Transverse colon (tissue), 4 donors: ENCODE results near the gene RILPL1.

Experiments used
- EP300 ChIP-seq: sonication (generic); formaldehyde crosslinking; IDR thresholded peaks from one replicate; pipeline ENCODE4 v1.6.1; 2017; ENCODE audit warnings: antibody characterized with exemption, low read depth
- POLR2A ChIP-seq: fragments of 450-650 bp; IDR thresholded peaks from one replicate; pipeline ENCODE4 v1.6.1; 2016; ENCODE audit warnings: antibody characterized with exemption, mild to moderate bottlenecking, moderate library complexity
- POLR2AphosphoS5 ChIP-seq, 3 donors: sonication (generic); formaldehyde crosslinking; IDR thresholded peaks; one replicate each; pipeline ENCODE4 v1.6.1; 2016; ENCODE audit warnings: antibody characterized with exemption in 3 of 3
- TF ChIP-seq, protein P1 (sequence below), 5 experiments: fragments of 200-600 bp in 3 of 5; fragments of 450-650 bp in 2 of 5; sonication (generic) in 3 of 5; IDR thresholded peaks; 1 replicate in 2 of 5; 2 replicates in 3 of 5; pipeline ENCODE4 v1.5.1; 2016 to 2017; ENCODE audit warnings: antibody characterized with exemption in 5 of 5, inconsistent platforms in 3 of 5, mild to moderate bottlenecking in 2 of 5, moderate library complexity in 1 of 5

GRCh38 chr12:123427036-123427769, 106.3 kb downstream of the RILPL1 start:
- TF ChIP-seq, protein P1, sequence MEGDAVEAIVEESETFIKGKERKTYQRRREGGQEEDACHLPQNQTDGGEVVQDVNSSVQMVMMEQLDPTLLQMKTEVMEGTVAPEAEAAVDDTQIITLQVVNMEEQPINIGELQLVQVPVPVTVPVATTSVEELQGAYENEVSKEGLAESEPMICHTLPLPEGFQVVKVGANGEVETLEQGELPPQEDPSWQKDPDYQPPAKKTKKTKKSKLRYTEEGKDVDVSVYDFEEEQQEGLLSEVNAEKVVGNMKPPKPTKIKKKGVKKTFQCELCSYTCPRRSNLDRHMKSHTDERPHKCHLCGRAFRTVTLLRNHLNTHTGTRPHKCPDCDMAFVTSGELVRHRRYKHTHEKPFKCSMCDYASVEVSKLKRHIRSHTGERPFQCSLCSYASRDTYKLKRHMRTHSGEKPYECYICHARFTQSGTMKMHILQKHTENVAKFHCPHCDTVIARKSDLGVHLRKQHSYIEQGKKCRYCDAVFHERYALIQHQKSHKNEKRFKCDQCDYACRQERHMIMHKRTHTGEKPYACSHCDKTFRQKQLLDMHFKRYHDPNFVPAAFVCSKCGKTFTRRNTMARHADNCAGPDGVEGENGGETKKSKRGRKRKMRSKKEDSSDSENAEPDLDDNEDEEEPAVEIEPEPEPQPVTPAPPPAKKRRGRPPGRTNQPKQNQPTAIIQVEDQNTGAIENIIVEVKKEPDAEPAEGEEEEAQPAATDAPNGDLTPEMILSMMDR (IDR thresholded peaks at IDR 0.05), result no peak
- TF ChIP-seq POLR2AphosphoS5 (IDR thresholded peaks at IDR 0.05) (no peak), POLR2A (no peak), EP300 (no peak)
